GM19238 (cell line): ENCODE results near the gene SCAMP1.
"Not testable (repeated sequence)": the region's sequence is repeated elsewhere in the genome, so short reads cannot be mapped to it uniquely, and the experiment has no call there.

Experiments
- DNase-seq: peaks from one replicate; pipeline ENCODE4 v3.0.0; 2011; ENCODE audit warnings: low spot score; ENCODE audit not compliant: insufficient read length

Gene SCAMP1

GRCh38 chr5:78420548-78420947 is 60.1 kb downstream of the SCAMP1 start:
- no peak for DNase-seq

DNA sequence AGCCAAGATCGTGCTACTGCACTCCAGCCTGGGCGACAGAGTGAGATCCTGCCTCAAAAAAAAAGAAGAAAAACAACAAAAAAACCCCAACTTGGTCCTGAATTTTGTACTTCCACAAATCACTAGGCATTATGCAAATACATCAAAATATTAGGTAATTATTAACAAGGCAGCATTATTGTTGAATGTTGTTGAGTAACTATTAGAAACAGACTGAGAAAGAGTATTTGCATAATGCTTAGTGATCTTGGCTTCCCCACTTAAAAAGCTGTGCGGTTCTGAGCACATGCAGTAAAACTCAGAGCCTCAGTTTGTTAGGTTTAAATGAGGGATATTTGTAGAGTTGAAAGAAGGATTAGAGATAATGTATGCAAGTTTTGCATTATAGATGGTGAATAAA is 64.2 kb downstream of the SCAMP1 start:
- DNase-seq, result no peak

GRCh38 chr5:78429332-78429980 is 69.0 kb downstream of the SCAMP1 start:
- no peak for DNase-seq

- no peak for DNase-seq
Measured at GRCh38 chr5:78430866-78431265, 70.4 kb downstream of the SCAMP1 start.

DNA sequence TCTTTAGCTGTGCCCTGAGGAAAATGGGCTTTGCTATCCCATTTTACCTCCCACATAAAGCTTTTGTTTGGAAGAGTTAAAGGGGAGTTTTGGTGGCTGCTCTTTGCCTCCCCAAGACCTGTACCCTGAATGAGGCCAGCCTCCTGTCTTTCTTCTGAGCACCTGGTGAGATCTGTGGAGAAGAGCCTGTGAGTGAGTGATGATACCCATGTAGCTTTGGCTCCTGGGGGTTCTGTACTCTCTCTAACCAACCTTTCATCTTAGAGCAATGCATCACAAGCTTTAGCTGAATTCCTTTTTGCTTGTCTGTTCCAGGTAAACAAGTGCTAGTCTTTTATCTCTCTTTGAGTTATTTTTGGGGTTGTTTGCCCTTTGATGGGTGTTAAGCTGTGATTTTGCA is 73.6 kb downstream of the SCAMP1 start:
- no peak for DNase-seq

DNA sequence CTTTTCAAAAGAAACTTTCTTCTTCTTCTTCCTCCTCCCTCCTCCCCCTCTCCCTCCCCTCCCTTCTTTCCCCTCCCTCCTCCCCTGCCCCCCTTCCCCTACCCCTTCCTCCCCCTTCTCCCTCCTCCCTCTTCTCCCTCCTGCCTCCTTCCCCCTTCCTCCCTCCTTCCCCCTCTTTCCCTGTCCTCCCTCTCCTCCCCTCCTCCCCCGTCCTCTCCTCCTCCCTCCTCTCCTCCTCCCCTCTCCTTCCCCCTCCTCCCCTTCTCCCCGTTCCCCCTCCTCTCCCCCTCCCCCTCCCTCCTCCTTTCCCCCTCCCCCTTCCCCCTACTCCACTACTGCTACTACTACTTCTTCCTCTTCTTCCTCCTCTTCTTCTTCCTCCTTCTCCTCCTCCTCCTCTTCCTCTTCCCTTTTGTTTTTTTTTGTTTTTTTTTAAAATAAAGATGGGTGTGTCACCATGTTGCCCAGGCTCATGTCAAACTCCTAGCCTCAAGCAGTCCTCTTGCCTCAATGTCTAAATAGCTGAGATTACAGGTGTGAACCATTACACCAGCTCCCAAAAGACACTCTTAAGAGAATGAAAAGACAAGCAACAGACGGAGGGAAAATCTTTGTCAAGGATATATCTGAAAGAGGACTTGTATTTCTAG is 87.5 kb downstream of the SCAMP1 start:
- no peak for DNase-seq

DNA sequence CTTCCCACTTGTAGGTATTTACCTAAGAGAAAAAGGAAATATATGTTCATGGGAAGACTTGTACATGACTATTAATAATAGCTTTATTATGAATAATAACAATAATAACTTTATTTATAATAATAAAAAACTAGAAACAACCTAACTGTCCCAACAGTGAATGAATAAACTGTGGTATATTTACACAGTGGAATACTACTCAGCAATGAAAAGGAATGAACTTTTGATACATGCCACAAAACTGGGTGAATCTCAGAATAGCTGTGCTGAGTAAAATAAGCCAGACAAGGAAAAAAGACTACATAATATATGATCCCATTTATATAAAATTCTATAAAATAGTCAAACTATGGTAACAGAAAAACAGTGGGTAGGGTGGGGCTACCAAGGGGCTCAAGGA is 88.7 kb downstream of the SCAMP1 start:
- DNase-seq, result no peak

DNA sequence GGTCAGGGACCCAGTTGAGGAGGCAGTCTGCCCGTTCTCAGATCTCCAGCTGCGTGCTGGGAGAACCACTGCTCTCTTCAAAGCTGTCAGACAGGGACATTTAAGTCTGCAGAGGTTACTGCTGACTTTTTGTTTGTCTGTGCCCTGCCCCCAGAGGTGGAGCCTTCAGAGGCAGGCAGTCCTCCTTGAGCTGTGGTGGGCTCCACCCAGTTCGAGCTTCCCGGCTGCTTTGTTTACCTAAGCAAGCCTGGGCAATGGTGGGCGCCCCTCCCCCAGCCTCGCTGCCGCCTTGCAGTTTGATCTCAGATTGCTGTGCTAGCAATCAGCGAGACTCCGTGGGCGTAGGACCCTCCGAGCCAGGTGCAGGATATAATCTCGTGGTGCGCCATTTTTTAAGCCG is 97.1 kb downstream of the SCAMP1 start:
- not testable (repeated sequence) for DNase-seq

- DNase-seq, result no peak
Measured at GRCh38 chr5:78458843-78459242, 98.4 kb downstream of the SCAMP1 start.

GRCh38 chr5:78467140-78467539 is 106.7 kb downstream of the SCAMP1 start:
- DNase-seq, result no peak

GRCh38 chr5:78467752-78468357 is 107.4 kb downstream of the SCAMP1 start:
- DNase-seq, result no peak

DNA sequence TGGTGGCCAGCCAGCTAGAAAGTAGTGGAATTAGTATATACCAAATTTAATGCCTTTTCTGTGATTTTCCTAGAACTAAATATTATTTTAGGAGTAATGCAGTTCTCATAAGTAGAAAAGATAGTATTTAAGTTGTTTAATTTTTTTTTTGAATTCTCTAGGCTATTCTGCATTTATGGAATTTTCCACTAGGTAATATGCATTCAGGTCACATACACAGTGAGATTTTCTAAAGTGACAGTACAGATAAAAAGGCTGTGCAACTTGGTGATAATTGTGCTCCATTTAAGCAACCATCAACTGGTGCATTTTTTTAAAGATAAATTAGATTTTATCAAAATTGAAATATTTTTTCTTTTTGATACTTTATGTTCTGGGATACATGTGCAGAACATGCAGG is 111.5 kb downstream of the SCAMP1 start:
- no peak for DNase-seq

DNA sequence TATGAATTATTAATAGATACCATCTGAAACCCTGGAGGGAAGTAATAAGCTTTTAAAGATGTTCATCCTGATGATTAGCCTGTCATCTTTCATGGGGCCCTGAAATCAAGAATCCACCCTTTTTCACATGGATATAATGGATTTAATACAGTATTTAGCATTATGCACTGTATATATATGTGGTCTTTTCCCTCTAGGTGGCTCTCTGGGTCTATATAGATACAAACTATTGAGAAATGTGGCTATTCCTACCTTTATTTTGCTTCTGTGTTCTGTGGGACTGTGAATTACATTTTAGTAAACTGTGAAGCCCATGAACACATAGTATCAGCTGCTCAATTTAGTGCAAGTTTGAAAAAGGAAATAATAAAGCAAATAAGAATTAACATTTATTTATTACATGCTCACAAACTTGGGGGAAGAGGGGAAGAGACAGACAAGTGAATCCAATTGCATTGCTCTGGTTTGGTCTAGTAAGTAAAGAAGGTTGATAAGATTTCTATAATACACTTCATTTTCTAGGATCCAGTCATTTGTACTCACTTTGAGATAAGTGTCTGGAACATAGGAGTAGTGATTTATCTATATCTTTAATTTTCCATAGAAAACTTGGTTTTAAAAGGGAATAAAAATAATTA is 112.2 kb downstream of the SCAMP1 start:
- no peak for DNase-seq

DNA sequence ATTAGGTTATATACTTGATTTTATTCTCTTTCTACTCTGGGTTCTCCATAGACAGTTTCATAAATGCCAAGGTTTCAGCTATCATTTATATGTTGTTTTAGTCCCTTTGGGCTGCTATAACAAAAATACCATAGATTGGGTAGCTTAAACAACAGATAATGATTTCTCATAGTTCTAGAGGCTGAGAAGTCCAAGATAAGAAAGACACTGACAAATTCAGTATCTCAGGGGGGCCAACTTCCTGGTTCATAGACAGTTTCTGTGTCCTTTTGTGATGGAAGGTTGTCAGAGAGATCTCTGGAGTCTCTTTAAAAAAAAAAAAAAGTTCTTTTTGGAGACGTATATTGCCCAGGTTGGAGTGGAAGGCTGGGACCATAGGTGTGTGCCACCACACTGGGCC is 113.3 kb downstream of the SCAMP1 start:
- no peak for DNase-seq

GRCh38 chr5:78475370-78475769 is 115.0 kb downstream of the SCAMP1 start:
- DNase-seq, result no peak

- no peak for DNase-seq
Measured at GRCh38 chr5:78476795-78477194, 116.4 kb downstream of the SCAMP1 start.

GRCh38 chr5:78482948-78483347 is 122.5 kb downstream of the SCAMP1 start:
- DNase-seq, result no peak

- DNase-seq, result no peak
Measured at GRCh38 chr5:78483809-78484521, 123.5 kb downstream of the SCAMP1 start.

DNA sequence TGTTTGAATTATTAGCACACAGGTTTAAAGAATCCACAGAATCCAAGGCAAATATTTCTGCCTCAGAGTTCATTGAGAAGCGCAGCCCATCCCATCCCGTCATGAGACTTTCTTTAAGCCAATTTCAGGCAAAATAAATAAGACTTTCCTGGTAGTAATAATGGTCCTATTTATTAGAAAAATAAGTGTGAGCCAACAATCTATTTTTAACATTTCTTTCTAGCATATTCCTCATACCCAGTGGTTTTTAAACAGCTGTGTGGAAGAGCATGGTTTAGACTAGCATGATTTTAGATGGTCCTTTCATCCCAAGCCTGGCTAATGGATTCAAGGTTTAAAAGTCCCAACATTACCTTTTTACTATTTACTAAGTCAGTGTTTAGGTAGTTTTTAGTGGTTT is 125.8 kb downstream of the SCAMP1 start:
- no peak for DNase-seq

DNA sequence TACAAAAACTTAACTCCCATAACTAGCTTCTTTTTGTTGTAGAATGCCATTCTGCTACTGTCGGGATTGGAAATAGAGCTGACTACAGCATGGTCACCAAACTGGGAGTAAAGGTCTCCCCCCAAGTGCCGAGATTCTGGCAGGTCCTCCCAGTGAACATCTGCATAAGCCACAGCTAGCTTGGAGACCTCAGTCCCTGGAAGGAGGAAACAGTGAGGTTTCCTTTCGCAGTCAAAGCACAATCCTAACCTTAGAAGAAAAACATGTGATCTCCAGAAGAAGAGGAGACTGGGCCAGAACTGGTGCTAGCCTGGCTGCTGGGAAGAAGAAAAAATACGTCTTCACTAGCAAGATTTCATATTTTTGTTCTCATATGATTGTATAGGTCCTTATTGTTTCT is 127.4 kb downstream of the SCAMP1 start:
- DNase-seq, result no peak

DNA sequence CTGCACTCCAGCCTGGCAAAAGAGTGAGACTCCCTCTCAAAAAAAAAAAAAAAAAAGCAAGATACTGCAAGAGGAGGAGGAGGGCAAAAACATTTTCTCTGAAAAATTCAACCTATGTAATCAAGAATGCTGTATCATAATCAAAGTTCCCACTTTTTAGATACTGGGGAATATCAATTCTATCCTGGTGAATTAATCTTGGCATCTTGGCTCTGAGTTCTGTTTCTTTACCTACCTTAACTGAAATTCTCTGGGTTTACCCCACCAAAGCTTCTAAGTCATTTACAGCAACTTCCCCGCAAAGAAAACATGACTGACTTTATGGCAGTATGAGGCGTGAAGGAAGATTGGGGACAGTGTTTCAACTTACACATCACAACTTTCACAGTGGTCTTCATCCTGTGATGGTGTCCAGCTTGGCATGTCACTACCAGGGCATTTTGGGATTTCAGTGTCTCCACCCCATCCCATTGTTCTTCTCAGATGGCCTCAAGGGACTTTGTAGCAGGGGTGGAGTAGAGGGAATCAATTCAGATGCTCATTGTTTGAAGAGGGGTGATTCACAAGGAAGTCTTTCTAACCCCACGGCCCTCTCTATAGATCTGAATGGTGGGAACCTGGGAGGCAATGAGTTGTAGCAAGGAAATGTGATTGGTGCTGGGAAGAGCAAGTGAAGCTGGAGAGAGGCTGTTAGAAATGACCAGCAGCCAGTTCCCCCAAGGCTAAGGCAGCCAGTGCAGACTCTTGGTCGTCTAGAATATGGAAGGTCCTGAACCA is 130.5 kb downstream of the SCAMP1 start:
- DNase-seq, result no peak
